ENCODE results near the gene CDK16.

DNA sequence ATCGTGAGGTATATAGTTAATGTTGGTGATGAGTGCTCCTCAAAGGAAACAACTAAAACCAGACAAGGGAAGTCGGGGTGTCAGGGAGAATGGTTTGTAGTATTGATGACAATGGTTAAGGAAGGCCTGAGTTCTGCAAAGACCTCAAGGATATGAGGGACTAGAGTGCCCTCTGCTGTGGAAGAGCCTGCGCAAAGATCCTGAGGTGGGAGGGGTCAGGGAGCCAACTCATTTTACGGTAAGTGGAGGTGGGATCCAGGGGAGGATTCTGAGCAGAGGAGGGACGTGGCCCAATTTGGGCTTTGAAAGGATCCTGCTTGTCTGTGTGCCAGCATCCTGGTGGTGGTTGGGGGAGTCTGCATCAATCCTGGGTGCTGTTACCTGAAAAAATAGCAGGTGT, 13.5 kb upstream of the CDK16 start:
- no peak for TF ChIP-seq POLR2A (IDR thresholded peaks at IDR 0.05; ENCODE audit: extremely low read depth, insufficient read length)
- TF ChIP-seq, protein P1, sequence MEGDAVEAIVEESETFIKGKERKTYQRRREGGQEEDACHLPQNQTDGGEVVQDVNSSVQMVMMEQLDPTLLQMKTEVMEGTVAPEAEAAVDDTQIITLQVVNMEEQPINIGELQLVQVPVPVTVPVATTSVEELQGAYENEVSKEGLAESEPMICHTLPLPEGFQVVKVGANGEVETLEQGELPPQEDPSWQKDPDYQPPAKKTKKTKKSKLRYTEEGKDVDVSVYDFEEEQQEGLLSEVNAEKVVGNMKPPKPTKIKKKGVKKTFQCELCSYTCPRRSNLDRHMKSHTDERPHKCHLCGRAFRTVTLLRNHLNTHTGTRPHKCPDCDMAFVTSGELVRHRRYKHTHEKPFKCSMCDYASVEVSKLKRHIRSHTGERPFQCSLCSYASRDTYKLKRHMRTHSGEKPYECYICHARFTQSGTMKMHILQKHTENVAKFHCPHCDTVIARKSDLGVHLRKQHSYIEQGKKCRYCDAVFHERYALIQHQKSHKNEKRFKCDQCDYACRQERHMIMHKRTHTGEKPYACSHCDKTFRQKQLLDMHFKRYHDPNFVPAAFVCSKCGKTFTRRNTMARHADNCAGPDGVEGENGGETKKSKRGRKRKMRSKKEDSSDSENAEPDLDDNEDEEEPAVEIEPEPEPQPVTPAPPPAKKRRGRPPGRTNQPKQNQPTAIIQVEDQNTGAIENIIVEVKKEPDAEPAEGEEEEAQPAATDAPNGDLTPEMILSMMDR (IDR thresholded peaks at IDR 0.05; ENCODE audit: low read depth, low read length) = no peak
